Neural progenitor cell (in vitro differentiated cells): ENCODE results near the gene MYLK4. TPM values are rescaled to one million over a fixed set of nuclear protein-coding genes. Genes with fewer than 3 reads are reported as not detected.

Experiments used
- DNase-seq: peaks from one replicate; pipeline ENCODE4 v3.0.0-alpha.2; 2016; ENCODE audit warnings: low spot score
- H2AFZ ChIP-seq: fragments of 200-600 bp; sonication (generic); replicated peaks from 2 replicates; pipeline ENCODE4 v1.6.1; 2016; ENCODE audit warnings: antibody characterized with exemption
- H3F3A ChIP-seq: fragments of 200-600 bp; sonication (generic); 2 replicates; pipeline ENCODE4 v1.6.1; 2016; ENCODE audit warnings: antibody characterized with exemption, low read depth
- H3K27ac ChIP-seq: fragments of 200-600 bp; sonication (generic); 2 replicates; pipeline ENCODE4 v1.5.1; 2016; ENCODE audit warnings: mild to moderate bottlenecking
- H3K27me3 ChIP-seq: fragments of 200-600 bp; sonication (generic); 2 replicates; pipeline ENCODE4 v1.6.1; 2016; ENCODE audit warnings: mild to moderate bottlenecking, moderate library complexity
- H3K36me3 ChIP-seq: fragments of 200-600 bp; sonication (generic); 2 replicates; pipeline ENCODE4 v1.5.1; 2016
- H3K4me1 ChIP-seq: fragments of 200-600 bp; sonication (generic); 2 replicates; pipeline ENCODE4 v1.6.1; 2016; ENCODE audit warnings: mixed run types
- H3K4me2 ChIP-seq: fragments of 200-600 bp; sonication (generic); 2 replicates; pipeline ENCODE4 v1.6.1; 2016
- H3K4me3 ChIP-seq: fragments of 200-600 bp; sonication (generic); 2 replicates; pipeline ENCODE4 v1.5.1; 2016
- H3K79me2 ChIP-seq: fragments of 200-600 bp; sonication (generic); 2 replicates; pipeline ENCODE4 v1.6.1; 2016; ENCODE audit warnings: low read depth
- H3K9ac ChIP-seq: fragments of 200-600 bp; sonication (generic); 2 replicates; pipeline ENCODE4 v1.6.1; 2016
- H3K9me3 ChIP-seq: fragments of 200-600 bp; sonication (generic); 2 replicates; pipeline ENCODE4 v1.5.1; 2016; ENCODE audit warnings: low read depth
- H4K20me1 ChIP-seq: fragments of 200-600 bp; sonication (generic); 2 replicates; pipeline ENCODE4 v1.6.1; 2016; ENCODE audit warnings: low read depth
- H3K27ac Mint-ChIP-seq: 3 replicates; pipeline ENCODE4 v1.8.0; 2021; ENCODE audit warnings: mixed read lengths
- H3K27me3 Mint-ChIP-seq: 2 replicates; pipeline ENCODE4 v1.8.0; 2022; ENCODE audit warnings: low read depth, mild to moderate bottlenecking, inconsistent platforms, moderate library complexity, mixed read lengths; ENCODE audit not compliant: insufficient read depth
- H3K36me3 Mint-ChIP-seq: 3 replicates; pipeline ENCODE4 v1.8.0; 2021; ENCODE audit warnings: mixed read lengths
- H3K4me1 Mint-ChIP-seq: 3 replicates; pipeline ENCODE4 v1.8.0; 2021; ENCODE audit warnings: mixed read lengths
- H3K4me3 Mint-ChIP-seq: 3 replicates; pipeline ENCODE4 v1.8.0; 2021; ENCODE audit warnings: mild to moderate bottlenecking, moderate library complexity, mixed read lengths
- H3K9me3 Mint-ChIP-seq: 3 replicates; pipeline ENCODE4 v1.8.0; 2020; ENCODE audit warnings: mixed read lengths
- EZH2 ChIP-seq: fragments of 200-600 bp; sonication (generic); IDR thresholded peaks from 2 replicates; pipeline ENCODE4 v1.6.1; 2017; ENCODE audit warnings: antibody characterized with exemption, mild to moderate bottlenecking, moderate library complexity
- EZH2phosphoT487 ChIP-seq: fragments of 200-600 bp; sonication (generic); IDR thresholded peaks from 2 replicates; pipeline ENCODE4 v1.6.1; 2017; ENCODE audit warnings: antibody characterized with exemption
- total RNA-seq: library from RNA; depleted of rRNA; stranded (reverse); fragments of >200 nt; gene quantifications from 2 replicates; pipeline ENCODE4 v1.2.3, GENCODE V29; 2015; ENCODE audit warnings: low replicate concordance
- TF ChIP-seq, protein P1 (sequence below): fragments of 200-600 bp; sonication (generic); IDR thresholded peaks from 2 replicates; pipeline ENCODE4 v1.5.1; 2017; ENCODE audit warnings: antibody characterized with exemption, mild to moderate bottlenecking

Gene MYLK4
- total RNA-seq, 1 donor from 2014 or later, result not detected

DNA sequence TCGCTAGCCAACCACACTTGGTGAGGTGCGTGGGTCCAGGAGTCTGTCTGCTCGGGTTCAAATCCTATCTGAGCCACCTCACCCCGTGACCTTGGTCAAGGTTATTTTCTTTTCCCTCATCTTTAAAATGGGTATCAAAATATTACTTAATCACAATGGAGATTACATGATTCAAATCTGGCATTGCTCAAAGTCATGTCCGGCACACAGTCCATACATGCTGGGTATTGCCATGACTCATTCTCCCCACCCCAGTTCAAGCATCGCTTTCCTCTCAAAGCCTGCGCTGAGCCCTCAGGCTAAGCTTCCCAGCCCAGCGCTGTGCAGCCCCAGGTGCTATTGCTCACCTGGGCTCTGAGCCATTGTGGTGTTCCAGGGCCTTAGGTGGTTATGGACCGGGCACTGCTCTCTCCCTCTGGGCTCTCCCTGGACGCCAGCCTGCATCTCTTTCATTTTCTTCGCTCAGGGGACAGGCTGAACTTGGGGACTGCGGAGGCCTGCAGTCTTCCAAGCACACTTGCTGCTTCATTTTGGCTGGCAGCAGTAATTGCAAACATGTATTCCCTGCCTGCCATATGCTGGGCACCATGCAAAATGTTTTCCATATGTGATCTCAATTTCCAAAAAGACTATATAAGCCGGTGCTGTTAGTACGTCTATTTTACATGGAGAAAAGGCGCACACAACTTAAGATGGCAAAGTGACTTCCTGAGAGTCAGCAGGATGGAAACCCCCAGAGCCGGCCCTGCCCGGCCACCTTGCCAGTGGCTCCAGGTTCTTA, 41.8 kb upstream of the MYLK4 start:
- H3F3A ChIP-seq, result peaks cover 4% of the 10 kb centered on the region
- Mint-ChIP-seq H3K27ac (no peak overlapping the region), H3K27me3 (peaks cover 7% of the 10 kb centered on the region), H3K9me3 (no peaks in the 10 kb centered on the region), H3K4me1 (peaks cover 33% of the 10 kb centered on the region), H3K4me3 (no peak overlapping the region), H3K36me3 (peaks cover 4% of the 10 kb centered on the region)
- H3K27ac ChIP-seq, result no peak overlapping the region
- no peak overlapping the region for H3K4me2 ChIP-seq
- H3K9me3 ChIP-seq, result no peaks in the 10 kb centered on the region
- DNase-seq, result no peak
- no peaks in the 10 kb centered on the region for H4K20me1 ChIP-seq
- TF ChIP-seq EZH2, result no peak
- TF ChIP-seq, protein P1, sequence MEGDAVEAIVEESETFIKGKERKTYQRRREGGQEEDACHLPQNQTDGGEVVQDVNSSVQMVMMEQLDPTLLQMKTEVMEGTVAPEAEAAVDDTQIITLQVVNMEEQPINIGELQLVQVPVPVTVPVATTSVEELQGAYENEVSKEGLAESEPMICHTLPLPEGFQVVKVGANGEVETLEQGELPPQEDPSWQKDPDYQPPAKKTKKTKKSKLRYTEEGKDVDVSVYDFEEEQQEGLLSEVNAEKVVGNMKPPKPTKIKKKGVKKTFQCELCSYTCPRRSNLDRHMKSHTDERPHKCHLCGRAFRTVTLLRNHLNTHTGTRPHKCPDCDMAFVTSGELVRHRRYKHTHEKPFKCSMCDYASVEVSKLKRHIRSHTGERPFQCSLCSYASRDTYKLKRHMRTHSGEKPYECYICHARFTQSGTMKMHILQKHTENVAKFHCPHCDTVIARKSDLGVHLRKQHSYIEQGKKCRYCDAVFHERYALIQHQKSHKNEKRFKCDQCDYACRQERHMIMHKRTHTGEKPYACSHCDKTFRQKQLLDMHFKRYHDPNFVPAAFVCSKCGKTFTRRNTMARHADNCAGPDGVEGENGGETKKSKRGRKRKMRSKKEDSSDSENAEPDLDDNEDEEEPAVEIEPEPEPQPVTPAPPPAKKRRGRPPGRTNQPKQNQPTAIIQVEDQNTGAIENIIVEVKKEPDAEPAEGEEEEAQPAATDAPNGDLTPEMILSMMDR, result no peak
- no peak for TF ChIP-seq EZH2phosphoT487
- no peak overlapping the region for H3K9ac ChIP-seq
- no peaks in the 10 kb centered on the region for H3K4me1 ChIP-seq
- no peak overlapping the region for H2AFZ ChIP-seq
- no peak overlapping the region for H3K4me3 ChIP-seq
- no peaks in the 10 kb centered on the region for H3K27me3 ChIP-seq
- H3K36me3 ChIP-seq, result no peaks in the 10 kb centered on the region
- no peaks in the 10 kb centered on the region for H3K79me2 ChIP-seq

DNA sequence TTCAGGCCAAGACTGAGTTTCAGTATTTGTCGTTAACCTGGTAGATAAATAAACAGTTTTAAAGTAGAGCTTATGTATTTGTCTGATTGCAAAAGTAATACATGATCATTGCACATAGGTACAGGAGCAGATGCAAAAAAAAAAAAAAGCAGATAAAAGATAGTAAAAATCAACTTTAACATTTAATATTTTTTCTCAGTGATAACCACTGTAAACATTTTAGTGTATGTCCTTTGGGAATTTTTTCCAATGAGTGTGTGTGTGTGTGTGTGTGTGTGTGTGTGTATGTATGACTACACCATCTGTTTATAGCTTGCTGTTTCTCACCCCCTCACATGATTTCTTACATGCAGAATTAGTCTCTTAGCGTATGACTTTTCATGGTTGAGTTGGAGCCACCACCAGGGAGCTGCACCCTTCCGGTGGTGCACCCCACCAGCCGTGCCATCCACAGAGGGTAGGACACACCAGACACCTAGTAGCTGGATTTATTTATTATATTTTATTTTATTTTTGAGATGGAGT, 40.8 kb upstream of the MYLK4 start:
- no peaks in the 10 kb centered on the region for H3K9me3 Mint-ChIP-seq
- Histone ChIP-seq H4K20me1 (no peaks in the 10 kb centered on the region), H3K4me1 (no peaks in the 10 kb centered on the region), H3K79me2 (no peaks in the 10 kb centered on the region), H3K27ac (no peak overlapping the region), H3K9ac (no peak overlapping the region), H3K27me3 (no peaks in the 10 kb centered on the region), H3K9me3 (no peaks in the 10 kb centered on the region), H3K4me3 (no peak overlapping the region), H3K4me2 (no peak overlapping the region), H2AFZ (no peak overlapping the region), H3F3A (peaks cover 4% of the 10 kb centered on the region), H3K36me3 (no peaks in the 10 kb centered on the region)
- DNase-seq, result no peak
- no peak overlapping the region for H3K4me3 Mint-ChIP-seq
- peaks cover 23% of the 10 kb centered on the region for H3K4me1 Mint-ChIP-seq
- H3K27ac Mint-ChIP-seq, result no peak overlapping the region
- TF ChIP-seq EZH2 (no peak), EZH2phosphoT487 (no peak)
- TF ChIP-seq, protein P1, result no peak
- H3K27me3 Mint-ChIP-seq, result peaks cover 7% of the 10 kb centered on the region
- H3K36me3 Mint-ChIP-seq, result peaks cover 11% of the 10 kb centered on the region

DNA sequence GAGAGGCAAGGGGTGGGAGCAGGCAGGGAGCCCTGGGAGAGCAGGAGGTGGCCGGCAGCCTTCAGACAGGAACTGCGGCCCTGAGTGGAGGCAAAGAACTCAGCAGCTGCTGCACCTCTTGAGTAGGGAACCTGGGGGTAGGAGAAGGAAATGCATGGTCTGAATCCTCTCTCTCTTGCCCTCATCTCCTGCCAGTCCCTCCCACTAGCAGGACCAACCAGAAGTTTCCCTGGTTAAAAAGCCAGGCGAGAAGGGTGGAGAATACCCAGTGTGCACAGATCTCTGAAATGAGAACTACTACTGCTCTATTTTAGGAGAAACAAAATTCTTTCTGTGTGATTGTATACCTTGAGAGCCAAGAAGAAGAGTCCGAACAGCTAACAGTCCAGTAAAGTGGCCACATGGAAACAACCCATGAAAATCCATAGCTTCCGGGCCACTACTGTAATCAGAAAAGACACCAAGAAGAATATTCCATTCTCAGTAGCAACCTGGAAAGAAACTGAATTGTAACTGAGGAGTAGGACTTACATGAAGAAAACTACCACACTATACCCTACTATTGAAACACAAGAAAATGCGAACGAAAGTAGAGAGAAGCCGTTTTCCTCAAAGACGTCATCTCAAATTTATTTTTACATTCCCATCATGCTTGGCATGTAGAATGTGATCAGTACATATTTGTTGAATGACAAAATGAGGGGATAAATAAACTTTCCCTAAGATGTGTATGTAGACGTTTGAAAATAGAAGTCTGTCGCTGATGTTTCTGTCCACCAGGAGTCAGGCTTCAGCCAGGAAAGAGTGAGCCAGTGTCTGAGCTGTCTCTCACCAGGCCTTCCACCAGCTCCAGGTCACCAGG, 40.1 kb upstream of the MYLK4 start:
- Histone ChIP-seq H3K9me3 (no peaks in the 10 kb centered on the region), H3K36me3 (no peaks in the 10 kb centered on the region), H3K4me1 (no peaks in the 10 kb centered on the region), H4K20me1 (no peaks in the 10 kb centered on the region), H3K4me2 (no peak overlapping the region), H2AFZ (no peak overlapping the region), H3K27ac (no peak overlapping the region), H3K4me3 (no peak overlapping the region), H3K27me3 (no peaks in the 10 kb centered on the region), H3K9ac (no peak overlapping the region), H3F3A (peaks cover 4% of the 10 kb centered on the region), H3K79me2 (no peaks in the 10 kb centered on the region)
- peak; percentile 75 for DNase-seq
- Mint-ChIP-seq H3K27me3 (peaks cover 7% of the 10 kb centered on the region), H3K27ac (no peak overlapping the region), H3K9me3 (no peaks in the 10 kb centered on the region), H3K4me3 (no peak overlapping the region), H3K36me3 (peaks cover 17% of the 10 kb centered on the region), H3K4me1 (peaks cover 20% of the 10 kb centered on the region)
- no peak for TF ChIP-seq EZH2
- TF ChIP-seq, protein P1, result peak; percentile 82
